Activated CD8-positive, alpha-beta memory T cell treated with anti-CD3 and anti-CD28 coated beads, Interleukin-2, amount 50 U/mL, for 24 hours (primary cell): Measurements from ENCODE around the gene SPRED1.

ENCODE experiments used
- DNase-seq: peaks from one replicate; pipeline ENCODE4 v3.0.0-alpha.2; 2020; ENCODE audit errors: extremely low read depth

SPRED1 gene

DNA sequence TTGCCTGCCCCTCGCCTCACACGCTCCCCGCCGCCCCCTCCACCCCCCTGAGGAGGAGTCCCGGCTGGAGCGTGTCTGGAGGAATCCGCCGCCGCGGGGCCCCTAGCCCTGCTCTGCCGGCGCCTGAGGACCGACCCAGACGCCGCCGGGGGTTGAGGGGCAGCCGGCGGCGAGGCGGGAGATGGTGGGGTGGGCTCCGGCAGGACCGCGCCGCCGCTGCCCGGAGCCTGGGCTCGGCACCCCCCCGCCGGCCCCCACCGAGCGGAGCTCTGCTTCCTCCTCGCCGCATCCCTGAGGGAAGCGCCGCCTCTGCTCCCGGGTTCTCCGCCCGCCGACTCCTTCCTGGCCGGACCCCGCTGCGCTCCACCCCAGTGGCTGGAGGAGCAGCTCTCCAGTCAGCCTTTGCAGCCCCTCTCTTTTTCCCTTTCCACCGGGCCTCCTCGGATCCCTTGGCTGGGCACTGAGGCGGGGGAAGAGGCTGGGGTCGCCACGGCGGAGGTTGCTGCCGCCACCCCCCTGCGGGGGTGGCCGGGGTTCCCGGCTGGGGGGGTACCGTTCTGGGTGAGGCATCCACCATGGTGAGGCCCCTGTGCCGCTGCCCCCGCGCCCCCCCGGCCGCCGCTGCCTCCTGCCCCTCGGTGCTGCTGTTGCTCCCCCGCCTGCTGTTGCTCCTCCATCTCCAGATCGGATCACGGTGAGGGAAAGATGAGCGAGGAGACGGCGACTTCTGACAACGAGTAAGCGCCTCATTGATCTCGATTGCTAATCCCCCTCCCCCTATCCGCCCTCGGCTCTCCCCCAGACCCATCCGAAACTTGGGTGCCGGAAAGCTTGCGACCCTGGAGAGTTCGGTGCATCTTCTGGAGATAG, at the start of gene SPRED1:
TSS of gene SPRED1 (plus strand) at position 356 of the 870 bp plus-strand sequence. CDS start at position 706, 350 bp downstream.
- DNase-seq: no peak

- DNase-seq: no peak
These were observed 46.9 kb upstream of the SPRED1 start for GRCh38 chr15:38205526-38206272.

DNA sequence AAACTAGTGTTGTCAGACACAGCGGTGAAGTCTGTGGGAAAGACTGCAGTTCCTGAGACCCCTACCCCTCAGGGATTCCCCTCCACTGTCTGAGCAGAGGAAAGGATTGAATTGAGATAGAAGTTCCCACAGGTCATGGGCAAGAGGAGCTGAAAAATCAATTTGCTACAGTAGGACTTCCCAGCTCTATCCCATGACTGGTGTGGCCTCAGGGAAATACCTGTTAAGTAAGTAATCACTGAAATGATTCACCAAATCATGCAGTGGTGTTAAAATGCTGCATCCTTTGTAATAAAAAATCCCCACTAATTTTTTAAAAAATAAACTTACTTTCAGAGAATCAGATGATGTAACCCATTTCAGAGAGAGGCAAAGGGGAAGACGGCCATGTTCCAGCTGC, 45.0 kb upstream of the SPRED1 start:
- no peak for DNase-seq

GRCh38 chr15:38208206-38208605, 44.4 kb upstream of the SPRED1 start:
- DNase-seq: no peak

- DNase-seq: no peak
These were observed 43.9 kb upstream of the SPRED1 start for GRCh38 chr15:38208779-38209178.

- DNase-seq: no peak
These were observed 41.4 kb upstream of the SPRED1 start for GRCh38 chr15:38211249-38211648.

- no peak for DNase-seq
These were observed 40.8 kb upstream of the SPRED1 start for GRCh38 chr15:38211811-38212210.

- no peak for DNase-seq
These were observed 39.8 kb upstream of the SPRED1 start for GRCh38 chr15:38212729-38213351.

- DNase-seq: no peak
These were observed 39.3 kb upstream of the SPRED1 start for GRCh38 chr15:38213356-38213755.

GRCh38 chr15:38215707-38216106, 36.9 kb upstream of the SPRED1 start:
- DNase-seq: no peak

DNA sequence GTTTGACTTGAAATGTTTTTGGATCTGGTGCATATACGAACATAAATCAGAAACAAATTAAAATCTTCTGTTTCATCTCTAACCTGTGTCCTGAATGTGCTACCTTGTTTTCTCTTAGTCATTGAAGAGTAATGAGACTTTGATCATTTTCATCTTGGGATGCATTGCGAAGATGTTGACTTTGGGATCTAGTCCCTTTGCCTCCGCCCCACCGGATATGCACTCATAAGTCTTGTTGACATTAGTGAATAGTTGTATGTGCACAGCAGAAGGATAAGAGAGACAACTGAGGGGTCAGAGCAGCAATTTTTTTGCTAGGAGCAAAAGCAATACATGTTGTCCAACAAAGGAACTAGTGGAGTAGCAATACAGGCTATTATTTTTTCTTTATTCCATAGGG, 35.9 kb upstream of the SPRED1 start:
- DNase-seq: no peak

- no peak for DNase-seq
These were observed 35.4 kb upstream of the SPRED1 start for GRCh38 chr15:38217191-38217595.

- no peak for DNase-seq
These were observed 34.6 kb upstream of the SPRED1 start for GRCh38 chr15:38217788-38218609.

DNA sequence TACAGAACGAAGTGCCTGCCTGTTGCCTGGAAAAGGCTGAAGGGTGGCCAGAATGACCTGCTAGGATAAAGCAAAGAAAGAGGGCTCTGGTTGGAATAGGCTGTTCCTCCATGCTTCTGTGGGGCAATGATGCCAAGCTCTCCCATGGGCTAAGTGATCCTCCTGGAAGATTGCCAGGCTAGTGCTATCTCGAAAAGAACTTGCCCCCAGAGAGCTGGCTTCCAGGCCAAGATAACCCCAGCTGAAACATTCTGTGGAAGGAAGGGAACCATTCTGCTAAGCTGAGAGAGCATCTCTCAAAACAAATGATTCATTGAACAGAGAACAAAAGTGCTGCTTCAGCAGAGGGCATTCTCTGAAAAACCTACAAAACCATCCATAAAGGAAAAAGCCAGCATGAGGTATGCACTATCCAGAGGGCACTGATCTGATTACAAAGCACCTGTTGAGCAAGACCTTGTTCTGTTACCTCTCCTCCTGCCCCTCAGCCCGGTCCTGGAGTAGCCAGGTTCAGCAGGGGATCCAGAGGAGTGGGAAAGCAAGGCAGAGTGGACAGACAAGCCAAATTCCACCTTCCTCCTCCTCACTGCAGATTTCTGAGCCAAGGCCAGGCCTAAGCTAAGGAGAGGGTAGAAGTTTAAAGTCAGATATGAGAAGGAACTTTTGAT, 31.9 kb upstream of the SPRED1 start:
- DNase-seq: no peak

DNA sequence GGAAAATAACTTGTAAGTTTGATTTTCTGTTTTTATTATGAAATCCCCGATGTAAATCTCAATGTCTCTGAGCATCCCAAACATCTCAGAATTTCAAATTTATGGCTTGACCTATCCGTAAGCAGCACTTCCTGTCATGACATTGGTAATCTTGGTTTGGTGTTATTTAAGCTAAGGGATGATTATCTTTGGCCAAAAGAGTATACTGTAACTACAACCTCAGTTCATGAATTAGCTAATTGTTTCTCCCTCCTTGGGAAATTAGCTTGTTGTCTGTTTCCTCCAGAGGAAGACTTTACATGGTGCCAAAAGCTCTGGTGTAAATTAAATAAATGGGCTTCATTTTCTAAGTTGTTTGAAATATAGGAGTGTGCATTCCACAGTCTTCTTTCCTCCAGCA, 28.1 kb upstream of the SPRED1 start:
- no peak for DNase-seq

DNA sequence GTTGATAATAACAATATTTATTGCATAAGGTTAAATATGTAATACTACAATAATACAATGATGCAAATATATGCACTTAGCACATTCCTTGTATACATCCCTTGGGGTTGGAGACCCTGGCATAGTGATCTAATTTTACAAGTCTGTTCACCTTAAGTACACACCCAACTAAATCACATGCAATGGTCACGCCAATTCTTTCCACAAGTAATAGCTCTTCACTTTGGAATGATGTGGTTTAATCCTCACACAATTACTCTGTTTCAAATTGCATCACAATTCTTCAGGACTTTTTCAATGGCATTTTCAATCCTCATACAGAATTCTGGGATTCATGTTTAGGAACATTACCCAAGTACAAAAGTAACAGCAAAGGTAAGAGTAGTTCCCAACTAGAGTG, 27.3 kb upstream of the SPRED1 start:
- DNase-seq: no peak

DNA sequence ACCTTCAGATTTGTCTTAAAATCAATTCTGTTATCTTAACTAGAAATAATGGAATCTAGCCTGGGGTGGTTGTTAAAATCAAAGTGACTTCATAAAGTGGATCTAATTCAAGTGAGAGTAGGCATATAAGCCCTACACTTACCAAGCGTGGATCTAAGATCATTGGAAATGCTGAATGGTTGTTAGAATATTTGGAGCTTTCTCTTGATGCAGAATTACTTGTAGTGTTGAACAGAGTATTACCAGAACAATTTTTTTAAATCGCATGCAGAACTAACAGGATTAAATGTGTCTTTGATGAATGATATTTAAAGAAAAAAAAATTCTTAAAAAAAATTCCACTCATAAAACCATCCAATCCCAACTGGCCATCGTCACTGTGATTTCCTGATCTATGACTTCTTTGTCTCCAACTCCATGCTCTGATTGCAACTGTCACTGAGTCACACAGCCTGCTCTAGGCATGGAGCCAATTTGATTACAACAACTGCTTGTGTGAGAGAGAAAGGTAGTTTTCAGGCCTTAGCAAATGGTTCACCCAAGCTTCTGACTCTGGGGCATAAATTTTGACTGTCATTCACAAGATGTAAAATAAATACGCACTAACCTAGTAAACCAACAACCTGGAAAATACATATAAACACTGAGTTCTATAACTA, 25.9 kb upstream of the SPRED1 start:
- DNase-seq: no peak

- DNase-seq: no peak
These were observed 24.7 kb upstream of the SPRED1 start for GRCh38 chr15:38227941-38228340.

DNA sequence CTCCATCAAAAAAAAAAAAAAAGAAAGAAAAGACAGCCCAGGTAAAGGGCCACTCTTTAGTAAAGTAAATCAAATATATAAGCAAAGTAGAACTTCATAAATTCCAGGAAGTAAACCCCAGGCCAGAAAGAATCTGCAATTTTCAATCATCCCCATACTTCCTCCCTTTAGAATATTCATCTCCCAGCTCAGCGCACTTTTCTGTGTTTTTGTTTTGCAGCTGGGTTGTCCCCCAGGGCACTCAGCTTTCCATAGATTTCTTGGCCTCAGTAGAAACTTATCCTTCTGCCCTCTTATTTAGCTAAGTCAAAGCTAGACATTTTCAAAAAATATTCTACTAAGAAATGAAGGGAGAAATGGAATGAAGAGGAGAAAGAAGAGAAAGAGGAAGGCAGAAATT, 24.0 kb upstream of the SPRED1 start:
- DNase-seq: no peak

GRCh38 chr15:38229705-38230310, 22.8 kb upstream of the SPRED1 start:
- DNase-seq: no peak
